ENCODE results near the gene CYP2R1.
"Not testable (repeated sequence)": the region's sequence is repeated elsewhere in the genome, so short reads cannot be mapped to it uniquely, and the experiment has no call there.

The CYP2R1 gene

GRCh38 chr11:14892577-14892976, 546 bp upstream of the CYP2R1 start:
- H3K27ac ChIP-seq = peak overlapping the region; percentile 77; the same call in 1 of the 2 replicates
- TF ChIP-seq ZFX (IDR thresholded peaks at IDR 0.05) = no peak
- TF ChIP-seq, protein P1, sequence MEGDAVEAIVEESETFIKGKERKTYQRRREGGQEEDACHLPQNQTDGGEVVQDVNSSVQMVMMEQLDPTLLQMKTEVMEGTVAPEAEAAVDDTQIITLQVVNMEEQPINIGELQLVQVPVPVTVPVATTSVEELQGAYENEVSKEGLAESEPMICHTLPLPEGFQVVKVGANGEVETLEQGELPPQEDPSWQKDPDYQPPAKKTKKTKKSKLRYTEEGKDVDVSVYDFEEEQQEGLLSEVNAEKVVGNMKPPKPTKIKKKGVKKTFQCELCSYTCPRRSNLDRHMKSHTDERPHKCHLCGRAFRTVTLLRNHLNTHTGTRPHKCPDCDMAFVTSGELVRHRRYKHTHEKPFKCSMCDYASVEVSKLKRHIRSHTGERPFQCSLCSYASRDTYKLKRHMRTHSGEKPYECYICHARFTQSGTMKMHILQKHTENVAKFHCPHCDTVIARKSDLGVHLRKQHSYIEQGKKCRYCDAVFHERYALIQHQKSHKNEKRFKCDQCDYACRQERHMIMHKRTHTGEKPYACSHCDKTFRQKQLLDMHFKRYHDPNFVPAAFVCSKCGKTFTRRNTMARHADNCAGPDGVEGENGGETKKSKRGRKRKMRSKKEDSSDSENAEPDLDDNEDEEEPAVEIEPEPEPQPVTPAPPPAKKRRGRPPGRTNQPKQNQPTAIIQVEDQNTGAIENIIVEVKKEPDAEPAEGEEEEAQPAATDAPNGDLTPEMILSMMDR (conservative IDR thresholded peaks at IDR 0.05) = no peak

- TF ChIP-seq, protein P1 (conservative IDR thresholded peaks at IDR 0.05) = no peak
- TF ChIP-seq ZFX (IDR thresholded peaks at IDR 0.05) = 0 out of 2 replicates have a peak, but pooled peaks have one; percentile 24
- peak overlapping the region; percentile 77 for H3K27ac ChIP-seq
These were observed 642 bp downstream of the CYP2R1 start for GRCh38 chr11:14891143-14892035.

GRCh38 chr11:14886513-14886912, 5.5 kb downstream of the CYP2R1 start:
- no peak for TF ChIP-seq ZFX (IDR thresholded peaks at IDR 0.05)
- TF ChIP-seq, protein P1 (conservative IDR thresholded peaks at IDR 0.05) = no peak
- H3K27ac ChIP-seq = no peak overlapping the region

GRCh38 chr11:14884667-14885273, 7.3 kb downstream of the CYP2R1 start:
- TF ChIP-seq, protein P1 (conservative IDR thresholded peaks at IDR 0.05) = no peak
- no peak for TF ChIP-seq ZFX (IDR thresholded peaks at IDR 0.05)
- no peak overlapping the region for H3K27ac ChIP-seq

DNA sequence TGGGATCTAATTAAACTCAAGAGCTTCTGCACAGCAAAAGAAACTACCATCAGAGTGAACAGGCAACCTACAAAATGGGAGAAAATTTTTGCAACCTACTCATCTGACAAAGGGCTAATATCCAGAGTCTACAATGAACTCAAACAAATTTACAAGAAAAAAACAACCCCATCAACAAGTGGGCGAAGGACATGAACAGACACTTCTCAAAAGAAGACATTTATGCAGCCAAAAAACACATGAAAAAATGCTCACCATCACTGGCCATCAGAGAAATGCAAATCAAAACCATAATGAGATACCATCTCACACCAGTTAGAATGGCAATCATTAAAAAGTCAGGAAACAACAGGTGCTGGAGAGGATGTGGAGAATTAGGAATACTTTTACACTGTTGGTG, 8.3 kb downstream of the CYP2R1 start:
- not testable (repeated sequence) for H3K27ac ChIP-seq

- TF ChIP-seq ZFX (IDR thresholded peaks at IDR 0.05) = no peak
- TF ChIP-seq, protein P1 (conservative IDR thresholded peaks at IDR 0.05) = no peak
- no peak overlapping the region for H3K27ac ChIP-seq
These were observed 9.8 kb downstream of the CYP2R1 start for GRCh38 chr11:14882196-14882595.

- H3K27ac ChIP-seq = no peak overlapping the region
- TF ChIP-seq, protein P1 (conservative IDR thresholded peaks at IDR 0.05) = no peak
- TF ChIP-seq ZFX (IDR thresholded peaks at IDR 0.05) = no peak
These were observed 10.3 kb downstream of the CYP2R1 start for GRCh38 chr11:14881576-14882193.

Data from C4-2B (cell line).